Suprapubic skin (tissue), 4 donors: Measurements from ENCODE around the gene MDGA2. TPM values are rescaled to one million over a fixed set of nuclear protein-coding genes. Genes with fewer than 3 reads are reported as not detected.

Experiments used
- DNase-seq, 2 donors: peaks; one replicate each; pipeline ENCODE4 v3.0.0-alpha.2; 2019; ENCODE audit warnings: low spot score in 2 of 2
- H3K27ac ChIP-seq: fragments of 200-600 bp; sonication (generic); one replicate; pipeline ENCODE4 v1.5.1; 2019
- H3K27me3 ChIP-seq: fragments of 200-600 bp; sonication (generic); one replicate; pipeline ENCODE4 v1.5.1; 2019
- H3K36me3 ChIP-seq: fragments of 200-600 bp; sonication (generic); one replicate; pipeline ENCODE4 v1.5.1; 2019
- H3K4me1 ChIP-seq: fragments of 200-600 bp; sonication (generic); one replicate; pipeline ENCODE4 v1.5.1; 2019
- H3K4me3 ChIP-seq: fragments of 200-600 bp; sonication (generic); one replicate; pipeline ENCODE4 v1.5.1; 2019; ENCODE audit warnings: mild to moderate bottlenecking
- H3K9me3 ChIP-seq: fragments of 200-600 bp; sonication (generic); one replicate; pipeline ENCODE4 v1.5.1; 2019
- EP300 ChIP-seq: sonication (generic); formaldehyde crosslinking; IDR thresholded peaks from one replicate; pipeline ENCODE4 v1.6.1; 2017; ENCODE audit warnings: antibody characterized with exemption
- POLR2A ChIP-seq, 2 donors: fragments of 450-650 bp; IDR thresholded peaks; one replicate each; pipeline ENCODE4 v1.6.1; 2017; ENCODE audit warnings: antibody characterized with exemption in 2 of 2, mild to moderate bottlenecking in 2 of 2, moderate library complexity in 2 of 2
- POLR2AphosphoS5 ChIP-seq, 3 donors: sonication (generic); formaldehyde crosslinking; IDR thresholded peaks; one replicate each; pipeline ENCODE4 v1.6.1; 2017; ENCODE audit warnings: antibody characterized with exemption in 3 of 3
- WGBS: methylation state at CpG from one replicate; pipeline ENCODE4 v1.1.5; 2018; 5-methylcytosine and 5-hydroxymethylcytosine counted together
- total RNA-seq, 4 donors: library from RNA; depleted of rRNA; stranded (reverse); fragments of >200 nt; gene quantifications; one replicate each; pipeline ENCODE4 v1.1.0, GENCODE V29; 2016
- TF ChIP-seq, protein P1 (sequence below), 2 donors: fragments of 200-600 bp in 1 of 2; fragments of 450-650 bp in 1 of 2; sonication (generic) in 1 of 2; IDR thresholded peaks; one replicate each; pipeline ENCODE4 v1.5.1; 2016 to 2019; ENCODE audit warnings: antibody characterized with exemption in 2 of 2, mild to moderate bottlenecking in 1 of 2, moderate library complexity in 1 of 2

Gene MDGA2
- total RNA-seq, 4 donors from 2014 or later: 0.16 to 1.5 (median 0.99) TPM; not detected in 1

- H3K4me1 ChIP-seq: no peaks in the 10 kb centered on the region
- H3K36me3 ChIP-seq: no peaks in the 10 kb centered on the region
- H3K27me3 ChIP-seq: no peaks in the 10 kb centered on the region
- no peak overlapping the region for H3K4me3 ChIP-seq
- no peak for DNase-seq
- TF ChIP-seq POLR2A (IDR thresholded peaks at IDR 0.05) (no peak), EP300 (no peak), POLR2AphosphoS5 (IDR thresholded peaks at IDR 0.05) (no peak)
- TF ChIP-seq, protein P1, sequence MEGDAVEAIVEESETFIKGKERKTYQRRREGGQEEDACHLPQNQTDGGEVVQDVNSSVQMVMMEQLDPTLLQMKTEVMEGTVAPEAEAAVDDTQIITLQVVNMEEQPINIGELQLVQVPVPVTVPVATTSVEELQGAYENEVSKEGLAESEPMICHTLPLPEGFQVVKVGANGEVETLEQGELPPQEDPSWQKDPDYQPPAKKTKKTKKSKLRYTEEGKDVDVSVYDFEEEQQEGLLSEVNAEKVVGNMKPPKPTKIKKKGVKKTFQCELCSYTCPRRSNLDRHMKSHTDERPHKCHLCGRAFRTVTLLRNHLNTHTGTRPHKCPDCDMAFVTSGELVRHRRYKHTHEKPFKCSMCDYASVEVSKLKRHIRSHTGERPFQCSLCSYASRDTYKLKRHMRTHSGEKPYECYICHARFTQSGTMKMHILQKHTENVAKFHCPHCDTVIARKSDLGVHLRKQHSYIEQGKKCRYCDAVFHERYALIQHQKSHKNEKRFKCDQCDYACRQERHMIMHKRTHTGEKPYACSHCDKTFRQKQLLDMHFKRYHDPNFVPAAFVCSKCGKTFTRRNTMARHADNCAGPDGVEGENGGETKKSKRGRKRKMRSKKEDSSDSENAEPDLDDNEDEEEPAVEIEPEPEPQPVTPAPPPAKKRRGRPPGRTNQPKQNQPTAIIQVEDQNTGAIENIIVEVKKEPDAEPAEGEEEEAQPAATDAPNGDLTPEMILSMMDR (IDR thresholded peaks at IDR 0.05): no peak
- no peak overlapping the region for H3K27ac ChIP-seq
- no peaks in the 10 kb centered on the region for H3K9me3 ChIP-seq
- 92% methylated on average over 8 of the region's 13 CpGs for WGBS
Measured at GRCh38 chr14:47155395-47155794, 520.0 kb downstream of the MDGA2 start.

DNA sequence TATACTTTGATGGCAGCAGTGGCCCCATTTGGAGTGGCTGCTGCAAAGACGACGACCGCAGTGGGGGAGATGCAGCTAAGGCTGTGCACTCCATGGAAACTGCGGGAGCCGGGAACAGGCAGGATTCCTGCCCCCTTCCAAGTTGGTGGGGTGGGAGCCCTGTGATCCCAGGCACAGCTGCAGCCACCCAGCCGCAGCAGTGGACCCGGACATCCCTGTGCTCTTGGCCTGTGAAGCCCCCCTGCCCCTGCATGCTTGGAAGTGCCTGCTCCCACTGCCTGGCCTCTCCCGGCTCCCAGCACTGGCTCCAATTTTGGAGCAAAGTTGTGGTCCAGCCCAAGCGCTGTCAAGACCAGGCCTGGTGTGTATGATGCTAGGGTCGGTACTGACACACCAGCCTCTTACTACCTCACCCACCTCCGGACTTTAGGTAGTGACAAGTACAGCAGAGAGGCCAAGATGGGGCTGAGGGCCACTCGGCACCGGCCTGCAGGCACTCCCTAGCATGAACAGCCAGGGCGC lies 521.1 kb downstream of the MDGA2 start:
- no peaks in the 10 kb centered on the region for H3K9me3 ChIP-seq
- H3K4me3 ChIP-seq: no peak overlapping the region
- H3K27ac ChIP-seq: no peak overlapping the region
- H3K36me3 ChIP-seq: no peaks in the 10 kb centered on the region
- no peak for DNase-seq
- no peak for TF ChIP-seq POLR2AphosphoS5 (IDR thresholded peaks at IDR 0.05)
- TF ChIP-seq, protein P1 (IDR thresholded peaks at IDR 0.05): no peak
- TF ChIP-seq EP300: no peak
- no peaks in the 10 kb centered on the region for H3K4me1 ChIP-seq
- H3K27me3 ChIP-seq: no peaks in the 10 kb centered on the region
- 78% methylated on average over 11 of the region's 14 CpGs for WGBS

DNA sequence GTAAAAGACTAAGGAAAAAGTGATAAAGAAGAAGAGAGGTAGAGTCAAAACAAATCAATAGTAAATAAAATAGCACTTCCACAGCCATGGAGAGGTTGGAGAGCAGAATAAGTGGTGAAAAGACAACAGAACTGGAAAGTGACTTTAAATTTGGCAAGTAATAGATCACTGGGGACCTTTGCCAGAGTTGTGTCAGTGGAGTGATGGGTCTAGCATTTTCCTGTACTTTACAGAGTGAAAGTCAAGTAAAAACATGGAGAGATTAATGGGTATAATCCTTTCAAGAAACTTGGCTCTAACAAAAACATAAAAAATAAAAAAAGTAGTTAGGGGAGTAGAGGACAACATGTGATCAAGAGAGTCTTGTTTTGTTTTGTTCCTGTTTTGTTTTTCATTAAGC lies 521.7 kb downstream of the MDGA2 start:
- H3K36me3 ChIP-seq: no peaks in the 10 kb centered on the region
- H3K4me1 ChIP-seq: no peaks in the 10 kb centered on the region
- DNase-seq: no peak
- H3K9me3 ChIP-seq: no peaks in the 10 kb centered on the region
- H3K27me3 ChIP-seq: no peaks in the 10 kb centered on the region
- no peak overlapping the region for H3K4me3 ChIP-seq
- no peak overlapping the region for H3K27ac ChIP-seq
- TF ChIP-seq EP300: no peak
- no peak for TF ChIP-seq POLR2AphosphoS5 (IDR thresholded peaks at IDR 0.05)
- TF ChIP-seq, protein P1 (IDR thresholded peaks at IDR 0.05): no peak
- TF ChIP-seq POLR2A (IDR thresholded peaks at IDR 0.05): no peak

DNA sequence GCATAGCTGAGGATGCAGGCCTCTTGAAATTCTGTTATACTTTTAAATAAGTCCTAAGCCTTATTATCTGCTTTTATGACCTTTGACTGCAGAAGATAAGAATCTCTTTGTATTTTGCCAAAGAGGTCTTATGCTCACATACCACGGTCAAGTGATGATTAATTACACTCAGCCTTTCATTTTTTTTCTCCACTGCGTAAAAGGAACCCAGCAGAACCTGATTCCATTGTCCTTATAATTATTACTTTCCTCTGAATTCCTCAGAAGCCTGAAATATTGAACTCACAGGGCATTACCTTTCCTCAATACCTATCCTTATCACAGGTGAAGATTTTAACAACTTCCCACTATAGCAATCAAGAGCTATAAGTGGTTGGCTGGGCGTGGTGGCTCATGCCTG lies 525.1 kb downstream of the MDGA2 start:
- H3K4me1 ChIP-seq: no peaks in the 10 kb centered on the region
- 62% methylated on average over 3 of the region's 3 CpGs for WGBS
- no peak overlapping the region for H3K4me3 ChIP-seq
- no peak for DNase-seq
- H3K27me3 ChIP-seq: no peaks in the 10 kb centered on the region
- TF ChIP-seq EP300 (no peak), POLR2AphosphoS5 (IDR thresholded peaks at IDR 0.05) (no peak), POLR2A (IDR thresholded peaks at IDR 0.05) (no peak)
- TF ChIP-seq, protein P1 (IDR thresholded peaks at IDR 0.05): no peak
- H3K27ac ChIP-seq: no peak overlapping the region
- no peaks in the 10 kb centered on the region for H3K9me3 ChIP-seq
- H3K36me3 ChIP-seq: no peaks in the 10 kb centered on the region

DNA sequence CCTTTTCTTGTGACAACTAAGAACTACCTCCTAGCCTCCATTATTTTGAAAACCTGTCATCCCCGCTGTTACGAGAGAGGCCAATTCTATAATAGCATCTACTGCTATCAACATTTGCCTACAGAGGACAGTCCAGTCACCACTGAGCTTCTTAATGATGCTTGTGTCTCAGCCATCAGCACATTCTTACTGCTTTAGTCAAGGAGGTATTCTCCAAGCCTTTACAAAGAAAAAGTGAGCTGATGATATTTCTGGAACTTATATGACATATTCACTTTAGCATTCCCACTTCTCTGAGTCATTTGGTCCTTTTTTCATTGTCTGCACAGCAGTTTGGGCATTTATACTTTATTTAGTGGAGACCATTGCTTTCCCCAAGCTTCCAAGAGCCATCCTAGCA lies 526.1 kb downstream of the MDGA2 start:
- Histone ChIP-seq H3K27ac (no peak overlapping the region), H3K4me3 (no peak overlapping the region), H3K36me3 (no peaks in the 10 kb centered on the region), H3K9me3 (no peaks in the 10 kb centered on the region), H3K4me1 (no peaks in the 10 kb centered on the region), H3K27me3 (no peaks in the 10 kb centered on the region)
- no peak for DNase-seq
- TF ChIP-seq EP300: no peak
- TF ChIP-seq, protein P1 (IDR thresholded peaks at IDR 0.05): no peak
- TF ChIP-seq POLR2AphosphoS5 (IDR thresholded peaks at IDR 0.05): no peak
- no peak for TF ChIP-seq POLR2A (IDR thresholded peaks at IDR 0.05)
- WGBS: 98% methylated on average over 2 of the region's 2 CpGs
